Stimulated activated CD4-positive, alpha-beta T cell treated with anti-CD3 and anti-CD28 coated beads, TNF-alpha, amount 100 ng/mL, for 24 hours (primary cell): ENCODE results near the gene SNX1.
"Not testable (repeated sequence)": the region's sequence is repeated elsewhere in the genome, so short reads cannot be mapped to it uniquely, and the experiment has no call there.

Experiments
- DNase-seq, 3 experiments: peaks; one replicate each; pipeline ENCODE4 v3.0.0-alpha.2; 2020; ENCODE audit warnings: low read depth in 3 of 3

The SNX1 gene, protein sequence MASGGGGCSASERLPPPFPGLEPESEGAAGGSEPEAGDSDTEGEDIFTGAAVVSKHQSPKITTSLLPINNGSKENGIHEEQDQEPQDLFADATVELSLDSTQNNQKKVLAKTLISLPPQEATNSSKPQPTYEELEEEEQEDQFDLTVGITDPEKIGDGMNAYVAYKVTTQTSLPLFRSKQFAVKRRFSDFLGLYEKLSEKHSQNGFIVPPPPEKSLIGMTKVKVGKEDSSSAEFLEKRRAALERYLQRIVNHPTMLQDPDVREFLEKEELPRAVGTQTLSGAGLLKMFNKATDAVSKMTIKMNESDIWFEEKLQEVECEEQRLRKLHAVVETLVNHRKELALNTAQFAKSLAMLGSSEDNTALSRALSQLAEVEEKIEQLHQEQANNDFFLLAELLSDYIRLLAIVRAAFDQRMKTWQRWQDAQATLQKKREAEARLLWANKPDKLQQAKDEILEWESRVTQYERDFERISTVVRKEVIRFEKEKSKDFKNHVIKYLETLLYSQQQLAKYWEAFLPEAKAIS

DNA sequence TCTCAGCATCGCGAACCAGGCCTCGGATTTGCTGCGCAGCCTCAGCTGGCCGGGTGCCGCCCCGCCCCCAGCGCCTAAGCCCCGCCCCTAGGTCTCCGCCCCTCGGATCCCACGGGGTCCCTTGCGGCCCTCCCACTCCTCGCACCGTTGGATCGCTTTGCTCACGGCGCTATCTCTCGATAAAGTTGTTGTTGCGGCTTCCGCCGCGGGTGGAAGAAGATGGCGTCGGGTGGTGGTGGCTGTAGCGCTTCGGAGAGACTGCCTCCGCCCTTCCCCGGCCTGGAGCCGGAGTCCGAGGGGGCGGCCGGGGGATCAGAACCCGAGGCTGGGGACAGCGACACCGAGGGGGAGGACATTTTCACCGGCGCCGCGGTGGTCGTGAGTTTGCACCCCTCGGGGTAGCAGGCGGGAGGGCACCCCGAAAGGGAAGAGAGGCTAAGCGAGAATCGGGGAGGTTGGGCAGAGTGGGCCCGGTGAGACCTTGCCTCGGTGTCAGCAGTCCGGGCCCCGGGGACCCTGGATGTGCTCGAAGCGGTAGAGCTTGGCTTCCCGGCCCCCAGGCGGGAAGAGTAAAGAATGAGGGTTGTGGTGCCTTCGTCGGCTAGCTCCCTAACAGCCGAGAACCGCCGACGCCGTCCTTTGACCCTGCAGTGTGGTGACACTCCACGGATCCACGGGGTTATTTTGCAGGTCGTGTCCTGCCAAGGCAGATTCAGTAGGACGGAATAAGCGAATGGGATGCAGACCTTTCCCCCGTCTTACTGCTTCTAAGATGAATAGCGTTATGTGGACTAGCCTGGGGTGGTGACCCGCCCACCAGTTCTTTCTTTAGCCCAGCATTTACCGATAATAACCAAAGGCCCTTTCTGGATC, at the start of gene SNX1:
Gene SNX1 (plus strand): TSS at position 188 of the 873 bp plus-strand sequence. CDS start 32 bp downstream, at position 220.
- DNase-seq = peak; percentile 88 to 98 (median 98)

DNA sequence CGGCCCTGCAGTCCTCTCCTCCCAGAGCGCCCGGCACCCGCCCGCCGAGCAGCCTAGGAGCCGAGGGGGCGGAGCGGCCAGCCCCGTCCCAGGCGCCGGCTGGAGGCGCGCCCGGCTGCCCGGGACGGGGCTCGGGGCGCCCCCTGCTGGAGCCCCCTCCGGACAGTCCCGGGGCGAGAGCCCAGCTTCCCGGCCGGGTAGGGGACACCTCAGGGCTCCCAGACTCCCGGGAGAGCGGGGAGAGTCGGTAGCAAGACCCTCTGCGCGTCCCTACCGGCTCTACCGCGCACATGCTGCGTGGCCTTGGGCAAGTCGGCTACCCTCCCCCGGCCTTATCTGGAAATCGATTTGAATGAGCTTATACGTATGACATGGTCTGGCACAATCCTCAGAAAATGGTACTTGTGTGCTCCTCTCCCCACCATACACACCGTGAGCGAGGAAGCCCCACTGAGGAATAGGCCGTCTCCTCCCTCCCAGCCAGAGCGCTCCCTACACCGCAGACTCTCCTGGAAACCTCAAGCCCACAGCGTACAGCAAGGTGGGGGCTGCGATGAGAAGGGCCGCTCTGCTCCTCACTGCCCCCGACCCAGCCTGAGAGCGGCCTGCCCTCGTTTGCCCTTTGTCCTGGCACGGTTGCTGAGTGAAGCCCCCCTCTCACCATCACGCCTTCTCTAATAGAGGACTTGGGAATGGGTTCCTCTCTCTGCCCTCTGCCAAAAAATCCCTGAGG, 49.2 kb upstream of the SNX1 start, which contains the start of gene DAPK2:
Gene DAPK2 (minus strand): TSS at position 65 of the 733 bp plus-strand sequence. CDS start 6,224 bp downstream, outside the sequence.
- DNase-seq = peak; percentile 19 to 61 (median 28)

DNA sequence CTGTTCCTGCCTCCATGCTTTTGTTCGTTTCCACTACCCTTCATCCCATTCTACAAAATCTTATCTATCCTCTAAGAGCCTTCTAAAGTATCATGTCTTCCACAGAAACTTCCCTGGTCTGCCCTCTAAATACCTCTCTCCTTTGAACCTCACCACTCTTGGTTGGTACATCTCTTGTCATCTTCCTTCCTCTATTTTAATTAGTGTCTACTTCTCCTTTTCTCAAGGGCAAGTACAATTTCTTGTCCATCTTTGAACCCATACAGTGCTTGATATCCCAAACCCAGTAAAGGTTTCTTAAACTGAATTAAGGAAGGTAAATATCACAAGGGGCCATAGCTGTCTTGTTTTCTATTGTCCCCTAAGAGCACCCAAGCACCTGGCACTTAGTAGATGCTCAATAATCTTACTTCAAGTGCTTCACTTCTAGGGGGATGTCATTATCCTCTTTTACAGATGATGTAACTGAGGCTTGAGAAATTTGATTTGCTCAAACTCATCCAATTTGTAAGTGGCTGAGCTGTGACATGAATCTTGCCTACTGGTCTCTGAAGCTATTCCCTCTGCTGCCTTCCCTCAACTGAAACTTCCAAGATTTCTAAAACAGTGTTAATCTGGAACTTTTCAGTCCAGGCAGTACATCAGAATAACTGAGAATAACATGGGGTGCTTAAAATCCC, 46.9 kb upstream of the SNX1 start:
- DNase-seq = no peak

DNA sequence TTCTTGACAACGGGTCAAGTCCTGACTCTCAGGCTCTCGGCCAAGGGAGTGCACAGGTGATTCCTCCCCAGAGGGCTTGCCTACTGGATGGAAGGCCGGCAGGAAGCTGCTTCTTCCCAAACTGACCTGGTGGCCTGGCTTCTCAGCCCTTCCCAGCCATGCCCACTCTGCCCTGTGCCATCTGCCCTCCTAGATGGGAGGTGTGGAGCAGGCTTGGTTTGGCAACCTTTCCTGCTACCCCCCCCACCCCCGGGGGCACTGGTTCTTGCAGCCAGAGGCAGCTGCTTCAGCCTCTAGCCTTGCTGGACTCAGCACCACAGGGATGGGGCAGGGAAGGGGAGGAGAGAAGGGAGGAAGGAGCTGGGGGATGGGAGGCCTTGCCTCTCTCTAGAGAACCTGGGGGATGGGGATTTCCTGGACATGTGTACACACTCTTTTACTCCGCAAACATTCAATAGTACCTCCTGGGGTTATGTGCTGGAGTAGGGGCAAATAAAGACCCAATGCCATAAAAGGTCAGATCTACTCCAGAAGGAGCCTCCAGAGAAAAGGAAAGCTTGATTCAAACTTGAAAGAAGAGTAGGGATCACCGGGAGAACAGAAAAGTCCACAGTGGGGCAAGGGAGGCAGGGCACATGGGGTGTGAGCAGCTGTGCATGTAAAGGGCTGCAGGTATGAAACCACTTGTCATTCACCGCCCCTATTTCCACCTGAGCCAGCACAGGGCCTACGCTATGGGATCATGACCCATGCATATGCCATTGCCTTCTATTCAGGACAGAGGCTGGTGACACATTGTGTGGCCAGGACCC, 45.3 kb upstream of the SNX1 start:
- no peak for DNase-seq

DNA sequence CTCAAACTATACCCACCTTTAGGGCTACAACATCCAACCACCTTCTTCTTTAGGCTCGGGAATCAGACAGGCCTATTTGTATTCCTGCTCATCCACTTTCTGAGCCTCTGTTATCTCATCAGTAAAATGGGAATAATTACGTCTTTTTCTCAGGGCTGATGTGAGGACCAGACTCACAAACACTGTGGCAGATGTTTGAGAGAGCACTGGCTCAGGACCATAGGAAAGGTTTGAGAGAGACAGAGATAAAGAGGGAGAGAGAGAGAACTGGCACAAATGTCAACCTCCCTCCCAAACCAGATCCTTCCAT, 44.7 kb upstream of the SNX1 start:
- DNase-seq = no peak

DNA sequence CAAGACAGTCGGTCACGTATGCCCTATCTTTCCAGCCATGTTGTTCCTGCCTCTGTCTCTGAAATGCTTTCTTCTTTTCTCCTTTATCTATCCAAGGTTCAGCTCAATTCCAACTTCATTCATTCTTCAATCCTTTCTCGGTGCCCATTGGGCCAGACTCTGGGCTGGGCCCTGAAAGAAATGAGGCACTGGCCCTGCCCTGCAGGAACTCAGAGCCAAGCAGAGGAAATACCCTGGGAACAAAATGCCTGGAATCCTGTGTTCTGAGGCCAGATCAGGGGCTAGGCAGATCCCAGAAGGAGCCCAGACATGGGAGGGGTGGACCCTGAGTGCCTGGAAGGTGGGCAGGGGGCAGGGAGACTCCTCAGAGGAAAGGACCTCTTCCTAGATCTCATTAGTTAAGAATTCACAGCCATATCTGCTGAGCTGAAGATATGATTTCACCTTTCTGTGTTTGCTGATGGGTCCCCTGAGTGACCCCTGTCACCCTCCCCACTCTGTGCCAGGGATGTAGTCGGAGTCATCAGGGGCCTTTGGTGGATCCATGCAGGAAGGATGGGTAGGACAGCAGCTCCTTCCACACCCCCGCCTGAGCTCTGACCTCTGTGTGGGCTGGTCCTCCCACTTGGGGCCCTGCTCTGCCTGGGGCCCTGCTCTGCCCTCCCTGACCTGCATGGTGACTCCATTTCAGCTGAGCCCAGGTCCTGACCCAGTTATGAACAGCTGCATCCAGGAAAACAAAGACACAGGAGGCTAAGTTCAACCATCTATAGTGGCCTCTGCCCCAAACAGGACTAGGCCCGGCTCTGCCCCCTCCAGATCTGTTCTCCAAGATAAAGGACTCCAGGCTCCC, 44.1 kb upstream of the SNX1 start:
- DNase-seq = no peak

DNA sequence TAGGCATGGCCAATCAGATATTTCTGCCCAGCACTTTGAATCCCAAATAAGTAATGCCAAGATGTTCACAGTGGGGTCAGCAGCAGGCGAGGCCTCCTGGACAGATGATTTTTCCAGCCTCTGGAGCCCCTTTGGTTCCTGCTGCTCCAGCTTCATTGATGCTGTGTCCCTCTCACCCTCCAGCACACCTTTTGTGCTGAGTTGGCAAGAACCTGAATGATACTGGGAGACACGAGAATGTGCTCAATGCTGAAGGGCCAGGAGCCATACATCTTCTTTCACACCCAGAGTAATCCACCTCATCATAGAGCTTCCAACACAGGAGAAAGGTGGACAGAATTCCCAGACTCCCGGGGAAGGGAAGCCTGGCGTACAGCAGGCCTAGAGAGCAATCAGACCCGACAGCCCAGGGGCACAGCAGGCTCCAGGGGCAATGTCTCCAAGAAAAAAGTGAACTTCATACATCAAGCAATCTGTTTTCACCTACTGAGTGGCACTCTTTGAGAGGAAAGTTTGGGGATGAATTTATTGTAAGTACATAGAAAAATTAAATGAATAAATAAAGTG, 42.8 kb upstream of the SNX1 start:
- no peak for DNase-seq

DNA sequence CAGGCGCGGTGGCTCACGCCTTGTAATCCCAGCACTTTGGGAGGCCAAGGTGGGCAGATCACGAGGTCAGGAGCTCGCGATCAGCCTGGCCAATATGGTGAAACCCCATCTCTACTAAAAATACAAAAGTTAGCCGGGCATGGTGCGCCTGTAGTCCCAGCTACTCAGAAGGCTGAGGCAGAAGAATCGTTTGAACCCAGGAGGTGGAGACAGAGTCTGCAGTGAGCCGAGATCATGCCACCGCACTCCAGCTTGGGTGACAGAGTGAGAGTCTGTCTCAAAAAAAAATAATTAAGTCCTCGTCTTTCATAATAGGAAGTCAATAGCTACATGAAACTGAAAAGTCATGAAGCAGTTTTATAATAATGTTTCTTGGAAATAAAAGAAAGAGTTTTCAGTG, 42.1 kb upstream of the SNX1 start:
- DNase-seq = not testable (repeated sequence)

DNA sequence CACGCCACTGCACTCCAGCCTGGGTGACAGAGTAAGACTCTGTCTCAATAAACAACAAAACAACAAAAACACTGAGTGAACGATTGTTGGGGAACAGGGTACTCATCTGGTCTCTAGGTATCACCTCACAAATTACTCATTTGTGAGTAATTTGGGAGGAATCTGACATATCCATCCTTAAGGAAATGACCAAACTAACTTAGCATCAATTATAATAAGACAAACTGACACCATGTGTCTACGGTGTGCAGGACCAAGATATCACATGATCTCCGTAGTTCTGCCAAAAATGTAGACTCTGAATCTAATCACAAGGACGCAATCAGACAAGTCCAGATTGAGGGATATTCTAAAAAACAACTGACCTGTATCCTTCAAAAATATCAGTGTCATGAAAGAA, 37.5 kb upstream of the SNX1 start:
- no peak for DNase-seq

DNA sequence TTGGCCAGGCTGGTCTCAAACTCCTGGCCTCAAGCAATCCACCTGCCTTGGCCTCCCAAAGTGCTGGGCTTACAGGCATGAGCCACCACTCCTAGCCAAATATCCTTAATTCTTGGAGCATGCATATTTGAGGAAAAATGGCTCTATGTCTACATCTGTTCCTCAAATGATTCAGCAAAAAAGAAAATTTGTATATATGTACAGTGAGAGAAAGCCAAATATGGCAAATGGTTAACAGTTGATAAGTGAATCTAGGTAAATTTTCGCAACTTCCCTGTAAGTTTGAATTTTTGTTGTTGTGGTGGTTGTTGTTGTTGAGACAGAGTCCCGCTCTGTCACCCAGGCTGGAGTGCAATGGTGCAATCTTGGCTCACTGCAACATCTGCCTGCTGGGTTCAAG, 36.7 kb upstream of the SNX1 start:
- DNase-seq = not testable (repeated sequence)

DNA sequence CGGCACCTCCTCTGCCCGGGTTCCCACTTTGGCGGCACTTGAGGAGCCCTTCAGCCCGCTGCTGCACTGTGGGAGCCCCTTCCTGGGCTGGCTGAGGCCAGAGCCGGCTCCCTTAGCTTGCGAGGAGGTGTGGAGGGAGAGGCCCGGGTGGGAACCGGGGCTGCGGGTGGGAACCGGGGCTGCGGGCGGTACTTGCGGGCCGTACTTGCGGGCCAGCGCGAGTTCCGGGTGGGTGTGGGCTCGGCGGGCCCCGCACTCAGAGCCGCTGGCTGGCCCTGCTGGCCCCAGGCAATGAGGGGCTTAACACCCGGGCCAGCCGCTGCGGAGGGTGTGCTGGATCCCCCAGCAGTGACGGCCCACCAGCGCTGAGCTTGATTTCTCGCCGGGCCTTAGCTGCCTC, 35.1 kb upstream of the SNX1 start:
- DNase-seq = no peak

DNA sequence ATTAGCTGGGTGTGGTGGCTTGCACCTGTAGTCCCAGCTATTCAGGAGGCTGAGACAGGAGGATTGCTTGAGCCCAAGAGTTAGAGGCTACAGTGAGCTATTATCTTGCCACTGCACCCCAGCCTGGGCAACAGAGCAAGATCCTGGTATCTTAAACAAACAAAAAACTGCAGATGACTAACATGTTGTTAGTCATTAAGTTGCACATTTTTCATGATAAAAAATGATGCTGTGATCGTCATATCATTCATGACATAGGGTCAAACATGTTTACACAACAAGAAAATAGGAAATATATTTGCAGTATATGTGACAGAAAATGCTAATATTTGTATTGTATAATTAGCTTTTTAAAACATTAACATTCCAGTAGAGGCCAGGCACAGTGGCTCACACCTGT, 29.3 kb upstream of the SNX1 start:
- DNase-seq = no peak

DNA sequence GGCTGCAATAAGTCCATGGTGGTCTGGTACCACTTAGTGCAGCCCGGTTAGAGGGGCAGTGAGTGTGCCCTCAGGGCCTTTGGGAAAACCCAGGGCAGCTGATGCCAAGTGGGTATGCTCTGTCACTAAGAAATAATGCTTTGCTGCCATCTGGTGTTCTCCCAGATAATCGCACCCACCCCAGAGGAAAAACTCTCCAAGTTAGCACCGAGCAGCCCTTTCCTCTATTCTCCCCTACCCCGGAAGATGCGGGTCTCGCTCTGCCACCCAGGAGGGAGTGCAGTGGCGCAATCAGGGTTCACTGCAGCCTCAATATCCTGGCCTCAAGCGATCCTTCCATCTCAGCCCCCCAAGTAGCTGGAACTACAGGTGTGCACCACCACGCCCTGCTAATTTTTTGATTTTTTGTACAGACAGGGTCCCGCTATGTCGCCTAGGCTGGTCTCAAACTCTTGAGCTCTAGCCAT, 28.2 kb upstream of the SNX1 start:
- peak; percentile 44 to 58 (median 48) for DNase-seq

DNA sequence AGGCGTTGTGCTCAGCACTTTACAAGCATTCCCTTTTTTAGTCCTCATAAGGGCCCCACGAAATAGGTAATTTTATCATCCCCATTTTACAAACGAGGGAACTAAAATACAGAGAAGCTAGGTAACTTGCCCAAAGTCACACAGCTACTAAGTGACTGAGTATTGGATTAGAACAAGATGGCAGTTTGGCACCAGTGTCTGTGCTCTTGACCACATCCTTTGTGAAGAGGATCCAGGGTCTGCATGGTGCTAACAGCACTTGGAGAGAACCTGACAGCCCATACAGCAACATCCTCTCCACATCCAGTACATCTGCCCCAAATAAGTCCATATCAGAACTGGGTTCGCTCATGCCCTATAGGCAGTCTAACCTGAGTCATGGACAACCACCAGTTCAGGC, 27.6 kb upstream of the SNX1 start:
- no peak for DNase-seq

DNA sequence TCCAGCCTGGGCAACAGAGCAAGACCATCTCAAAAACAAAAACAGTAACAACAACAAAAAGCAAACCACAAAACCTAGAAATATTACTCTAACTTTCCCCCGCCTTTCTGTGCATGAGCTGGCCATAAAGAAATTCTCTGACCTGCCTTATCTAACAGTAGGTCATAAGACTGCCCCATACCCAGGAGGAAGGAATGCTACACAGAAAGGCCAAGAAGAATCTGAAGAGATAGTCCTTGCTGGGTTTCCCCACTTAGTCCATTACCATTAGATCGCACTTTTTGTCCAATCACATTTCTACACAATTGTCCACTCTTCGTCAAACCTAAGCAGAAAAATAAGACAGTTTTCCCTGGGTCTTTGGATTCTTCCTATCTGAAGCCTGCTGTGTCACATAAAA, 25.7 kb upstream of the SNX1 start:
- DNase-seq = no peak

DNA sequence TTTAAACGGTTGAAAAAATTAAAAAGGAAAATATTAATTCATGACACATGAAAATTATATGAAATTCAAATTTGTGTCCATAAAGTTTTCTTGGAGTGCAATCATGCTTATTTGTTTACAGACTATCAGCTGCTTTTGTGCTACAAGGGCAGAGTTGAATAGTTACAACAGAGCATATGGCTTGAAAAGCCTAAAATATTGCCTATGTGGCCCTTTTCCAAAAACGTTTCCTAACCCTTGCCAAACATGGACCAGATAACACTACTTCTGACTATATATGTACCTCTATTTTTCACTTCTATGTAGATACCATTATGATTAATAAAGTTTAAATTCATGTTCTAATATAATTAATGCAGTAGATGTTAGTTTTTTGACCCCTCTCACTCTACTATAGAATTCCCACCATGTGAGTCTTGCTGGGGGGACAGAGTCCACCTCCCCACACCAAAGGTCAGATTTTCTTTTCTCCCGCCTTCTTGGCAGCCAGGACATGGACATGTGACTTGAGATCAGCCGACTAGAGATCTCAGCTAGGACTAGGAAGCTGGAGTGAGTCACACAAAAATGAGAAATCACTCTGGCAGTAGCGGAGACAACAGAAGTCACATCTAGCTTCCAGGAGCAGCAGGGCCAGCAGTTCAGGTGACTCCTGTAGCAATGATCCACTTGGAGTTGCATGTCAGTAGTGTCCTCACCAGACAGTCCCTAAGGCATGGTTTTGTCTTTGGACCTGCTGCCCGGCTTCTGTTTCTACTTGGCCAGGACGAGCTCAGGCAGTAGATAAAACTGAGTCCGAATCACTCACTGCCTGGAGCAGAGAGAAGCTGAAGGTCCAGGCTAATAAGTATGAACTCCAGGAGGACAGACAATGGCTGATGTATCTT, 24.6 kb upstream of the SNX1 start:
- no peak for DNase-seq

DNA sequence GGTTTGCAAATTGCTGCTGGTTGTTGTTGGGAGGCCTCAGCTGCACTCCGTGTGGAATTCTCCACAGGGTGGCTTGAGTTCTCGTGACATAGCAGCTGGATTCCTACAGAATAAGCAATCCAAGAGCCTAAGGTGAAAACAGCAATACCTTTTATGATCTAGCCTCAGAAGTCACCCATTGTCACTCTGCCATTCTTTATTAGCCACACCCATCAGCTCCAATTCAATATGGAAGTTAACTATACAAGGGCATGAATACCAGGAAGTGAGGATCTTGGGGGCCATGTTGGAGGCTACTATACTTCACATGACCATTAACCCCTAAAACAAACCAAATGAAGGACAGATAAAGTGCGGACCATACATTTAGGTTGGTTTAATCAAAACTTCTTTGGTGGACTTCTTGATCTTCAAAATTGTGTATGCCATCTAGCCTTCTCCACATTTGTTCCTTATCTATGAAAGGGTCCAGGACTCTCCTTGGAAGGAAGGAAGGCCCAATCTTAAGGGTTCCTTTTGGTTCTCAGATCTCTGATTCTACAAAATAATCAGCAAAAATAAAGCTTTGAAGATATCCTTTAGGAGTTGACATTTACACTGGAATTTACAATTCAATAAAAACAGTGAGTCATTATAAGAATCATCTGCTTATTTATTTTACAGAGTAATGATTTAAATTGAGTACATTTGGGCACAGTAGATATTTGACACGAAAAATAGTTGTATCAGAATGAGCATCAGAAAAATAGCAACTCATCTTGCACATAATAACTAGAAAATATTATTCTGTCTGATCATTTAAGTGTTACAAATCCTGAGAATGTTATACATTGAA, 23.6 kb upstream of the SNX1 start:
- DNase-seq = no peak
